Brain microvascular endothelial cell (primary cell): Measurements from ENCODE around the gene ZNF780B.
A peak's percentile ranks its signal among the peaks of the same experiment; 100 is the strongest.

Source experiments
- DNase-seq: peaks from one replicate; pipeline ENCODE4 v3.0.0-alpha.2; 2020
- H3K27ac ChIP-seq: fragments of 250-450 bp; sonication (Bioruptor Pico); 2 replicates; pipeline ENCODE4 v1.5.1; 2020; ENCODE audit warnings: mild to moderate bottlenecking, moderate library complexity
- H3K27me3 ChIP-seq: fragments of 250-450 bp; sonication (Bioruptor Pico); replicated peaks from 2 replicates; pipeline ENCODE4 v1.5.1; 2020; ENCODE audit warnings: mild to moderate bottlenecking
- H3K36me3 ChIP-seq: fragments of 250-450 bp; sonication (Bioruptor Pico); replicated peaks from 2 replicates; pipeline ENCODE4 v1.5.1; 2020; ENCODE audit warnings: mild to moderate bottlenecking
- H3K4me3 ChIP-seq: 2 replicates; pipeline ENCODE4 v1.5.1; 2011; ENCODE audit warnings: low read depth, mild to moderate bottlenecking, control low read depth, low read length, moderate library complexity
- CTCF ChIP-seq: IDR thresholded peaks from 2 replicates; pipeline ENCODE4 v1.5.1; 2011; ENCODE audit warnings: low read depth, mild to moderate bottlenecking, moderate library complexity, low read length, control low read depth, inconsistent platforms; ENCODE audit errors: missing control alignments
- in situ Hi-C: cut with HindIII; loops from 2 replicates; pipeline ENCODE4 v1.10.0; 2017; ENCODE audit warnings: low sequenced_read_pairs, low pct_ligation_motif_present

ZNF780B gene

GRCh38 chr19:40091205-40092129, 35.4 kb upstream of the ZNF780B start:
- in situ Hi-C loops = no loop called here
- H3K36me3 ChIP-seq = no peaks in the 10 kb centered on the region
- H3K27me3 ChIP-seq = no peaks in the 10 kb centered on the region
- H3K27ac ChIP-seq = peak overlapping the region; percentile 65
- H3K4me3 ChIP-seq = peak overlapping the region; percentile 92
- DNase-seq = no peak
- TF ChIP-seq CTCF = no peak

- in situ Hi-C loops = no loop called here
- Histone ChIP-seq H3K4me3 (peak within 1 kb of the TSS; percentile 92), H3K27ac (peak within 1 kb of the TSS; percentile 65), H3K36me3 (no peaks in the 10 kb centered on the region), H3K27me3 (no peaks in the 10 kb centered on the region)
- DNase-seq = peak; percentile 54
- no peak for TF ChIP-seq CTCF
Observed at GRCh38 chr19:40090241-40091204, 34.5 kb upstream of the ZNF780B start, which contains the start of gene ZNF780A. Gene ZNF780A (minus strand): TSS chr19:40090943. CDS start chr19:40084753, 6,190 bp downstream.

- in situ Hi-C loops = no loop called here
- Histone ChIP-seq H3K27me3 (no peaks in the 10 kb centered on the region), H3K4me3 (peak overlapping the region; percentile 92), H3K27ac (no peak overlapping the region), H3K36me3 (no peaks in the 10 kb centered on the region)
- peak; percentile 6 for DNase-seq
- no peak for TF ChIP-seq CTCF
Observed at GRCh38 chr19:40089462-40089861, 33.4 kb upstream of the ZNF780B start.

- no peak overlapping the region for H3K4me3 ChIP-seq
- DNase-seq = no peak
- in situ Hi-C loops = no loop called here
- H3K27ac ChIP-seq = no peak overlapping the region
- H3K27me3 ChIP-seq = no peaks in the 10 kb centered on the region
- no peaks in the 10 kb centered on the region for H3K36me3 ChIP-seq
- no peak for TF ChIP-seq CTCF
Observed at GRCh38 chr19:40088299-40089047, 32.4 kb upstream of the ZNF780B start.

GRCh38 chr19:40084948-40085347, 28.9 kb upstream of the ZNF780B start:
- Histone ChIP-seq H3K27ac (no peak overlapping the region), H3K36me3 (peaks cover 14% of the 10 kb centered on the region), H3K4me3 (no peak overlapping the region), H3K27me3 (no peaks in the 10 kb centered on the region)
- in situ Hi-C loops = no loop called here
- TF ChIP-seq CTCF = no peak
- no peak for DNase-seq
